GM23338 (cell line): ENCODE results near the gene CACNA1F. TPM values are rescaled to one million over a fixed set of nuclear protein-coding genes. Genes with fewer than 3 reads are reported as not detected.

Source experiments
- ATAC-seq: fragments of 200-7000 bp; cut with Tn5 transposase; 3 replicates; pipeline ENCODE4 v1.9.1; 2020
- DNase-seq: peaks from one replicate; pipeline ENCODE4 v3.0.0-alpha.2; 2015; ENCODE audit warnings: low spot score
- H2AFZ ChIP-seq: fragments of 200-600 bp; sonication (generic); 2 replicates; pipeline ENCODE4 v1.8.0; 2016; ENCODE audit warnings: antibody characterized with exemption, mild to moderate bottlenecking, moderate library complexity
- H3F3A ChIP-seq: fragments of 200-600 bp; sonication (generic); replicated peaks from 2 replicates; pipeline ENCODE4 v1.8.0; 2017; ENCODE audit warnings: antibody characterized with exemption, mixed run types, low read depth
- H3K27ac ChIP-seq: fragments of 200-600 bp; sonication (generic); 2 replicates; pipeline ENCODE4 v1.6.1; 2016; ENCODE audit warnings: low read depth
- H3K27me3 ChIP-seq: fragments of 200-600 bp; sonication (generic); 2 replicates; pipeline ENCODE4 v1.8.0; 2016; ENCODE audit warnings: mild to moderate bottlenecking, mixed run types, moderate library complexity; ENCODE audit not compliant: insufficient read depth
- H3K36me3 ChIP-seq: fragments of 200-600 bp; sonication (generic); 2 replicates; pipeline ENCODE4 v1.8.0; 2016; ENCODE audit warnings: mild to moderate bottlenecking; ENCODE audit not compliant: insufficient read depth
- H3K4me1 ChIP-seq: fragments of 200-600 bp; sonication (generic); 2 replicates; pipeline ENCODE4 v1.8.0; 2016; ENCODE audit warnings: mild to moderate bottlenecking, moderate library complexity; ENCODE audit not compliant: insufficient read depth
- H3K4me2 ChIP-seq: fragments of 200-600 bp; sonication (generic); 2 replicates; pipeline ENCODE4 v1.7.1; 2017; ENCODE audit warnings: mixed run types
- H3K4me3 ChIP-seq: fragments of 200-600 bp; sonication (generic); 2 replicates; pipeline ENCODE4 v1.6.1; 2016; ENCODE audit warnings: mixed run types
- H3K79me2 ChIP-seq: fragments of 200-600 bp; sonication (generic); replicated peaks from 2 replicates; pipeline ENCODE4 v1.8.0; 2017; ENCODE audit warnings: mild to moderate bottlenecking; ENCODE audit not compliant: insufficient read depth
- H3K9me2 ChIP-seq: fragments of 200-600 bp; sonication (generic); 2 replicates; pipeline ENCODE4 v1.8.0; 2017; ENCODE audit not compliant: insufficient read depth
- H4K20me1 ChIP-seq: fragments of 200-600 bp; sonication (generic); replicated peaks from 2 replicates; pipeline ENCODE4 v1.8.0; 2017; ENCODE audit warnings: mild to moderate bottlenecking; ENCODE audit not compliant: insufficient read depth
- H3K27ac Mint-ChIP-seq: 2 replicates; pipeline ENCODE4 v1.8.0; 2020; ENCODE audit warnings: inconsistent platforms, mild to moderate bottlenecking, moderate library complexity, mixed read lengths
- H3K27me3 Mint-ChIP-seq: 3 replicates; pipeline ENCODE4 v1.8.0; 2022; ENCODE audit warnings: low read depth, mild to moderate bottlenecking, moderate library complexity, mixed read lengths, inconsistent platforms; ENCODE audit not compliant: insufficient read depth, poor library complexity
- H3K36me3 Mint-ChIP-seq: 3 replicates; pipeline ENCODE4 v1.8.0; 2021; ENCODE audit warnings: low read depth, mild to moderate bottlenecking, inconsistent platforms, moderate library complexity, mixed read lengths
- H3K4me1 Mint-ChIP-seq: 3 replicates; pipeline ENCODE4 v1.8.0; 2020; ENCODE audit warnings: mild to moderate bottlenecking, inconsistent platforms, mixed read lengths
- H3K4me3 Mint-ChIP-seq: 3 replicates; pipeline ENCODE4 v1.8.0; 2021; ENCODE audit warnings: moderate library complexity, mild to moderate bottlenecking, inconsistent platforms, mixed read lengths
- H3K9me3 Mint-ChIP-seq: 3 replicates; pipeline ENCODE4 v1.8.0; 2020; ENCODE audit warnings: moderate library complexity, mild to moderate bottlenecking, inconsistent platforms, mixed read lengths
- CTCF ChIP-seq, 2 experiments: fragments of 200-600 bp in 1 of 2; sonication (generic) in 1 of 2; conservative IDR thresholded peaks; 2 replicates each; pipeline versions ENCODE4 v1.5.1 to v1.6.1; 2016 to 2017; ENCODE audit warnings: antibody characterized with exemption in 2 of 2, low read depth in 2 of 2, mild to moderate bottlenecking in 2 of 2, moderate library complexity in 1 of 2
- POLR2AphosphoS5 ChIP-seq: IDR thresholded peaks from 2 replicates; pipeline ENCODE4 v1.6.1; 2016; ENCODE audit warnings: antibody characterized with exemption, low read depth
- ZNF114 ChIP-seq: fragments of 250-450 bp; sonication (Bioruptor Pico); IDR thresholded peaks from 2 replicates; pipeline ENCODE4 v1.5.0; 2020; ENCODE audit warnings: mild to moderate bottlenecking, moderate library complexity
- ZNF331 ChIP-seq: fragments of 250-450 bp; sonication (Bioruptor Pico); IDR thresholded peaks from 2 replicates; pipeline ENCODE4 v1.5.0; 2020; ENCODE audit warnings: low read depth, mild to moderate bottlenecking, moderate library complexity
- ZNF462 ChIP-seq: fragments of 250-450 bp; sonication (Bioruptor Pico); IDR thresholded peaks from 2 replicates; pipeline ENCODE4 v1.5.0; 2020; ENCODE audit warnings: mild to moderate bottlenecking, moderate library complexity
- polyA plus RNA-seq: library from polyadenylated mRNA; unstranded; fragments of >200 nt; fragmentation: Nextera tagmentation; extraction: Ambion mirVana; gene quantifications from 2 replicates; pipeline ENCODE4 v1.2.1, GENCODE V29; 2016
- total RNA-seq: library from RNA; depleted of rRNA; stranded (reverse); fragments of >200 nt; shearing (Covaris generic); gene quantifications from 2 replicates; pipeline ENCODE4 v1.2.3, GENCODE V29; 2014
- TF ChIP-seq, protein P1 (sequence below): IDR thresholded peaks from one replicate; pipeline ENCODE4 v1.6.1; 2018; ENCODE audit warnings: antibody characterized with exemption; ENCODE audit not compliant: unreplicated experiment

Gene CACNA1F
- total and polyA plus RNA-seq, 2 experiments from 2014 or later = 0.44 to 0.90 TPM

DNA sequence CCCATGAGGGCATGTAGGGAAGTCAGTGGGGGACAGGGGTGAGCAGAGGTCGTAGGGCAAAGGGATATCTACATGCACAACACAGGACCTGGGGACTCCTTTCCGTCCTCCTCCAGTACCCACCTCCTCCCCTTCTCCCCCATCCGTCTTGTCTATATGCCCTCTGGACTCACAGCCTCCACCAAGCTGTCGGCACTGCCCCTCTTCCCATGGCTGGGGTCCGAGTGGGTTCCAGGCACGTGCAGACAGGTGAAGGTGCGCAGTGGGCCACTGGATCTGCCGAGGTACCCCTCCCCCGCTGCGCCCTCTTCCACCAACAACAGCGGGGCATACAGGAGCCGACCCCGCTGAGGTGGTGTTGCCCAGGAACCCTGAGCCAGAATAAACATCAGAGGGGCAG, 27.7 kb downstream of the CACNA1F start (continued):
- TF ChIP-seq, protein P1, sequence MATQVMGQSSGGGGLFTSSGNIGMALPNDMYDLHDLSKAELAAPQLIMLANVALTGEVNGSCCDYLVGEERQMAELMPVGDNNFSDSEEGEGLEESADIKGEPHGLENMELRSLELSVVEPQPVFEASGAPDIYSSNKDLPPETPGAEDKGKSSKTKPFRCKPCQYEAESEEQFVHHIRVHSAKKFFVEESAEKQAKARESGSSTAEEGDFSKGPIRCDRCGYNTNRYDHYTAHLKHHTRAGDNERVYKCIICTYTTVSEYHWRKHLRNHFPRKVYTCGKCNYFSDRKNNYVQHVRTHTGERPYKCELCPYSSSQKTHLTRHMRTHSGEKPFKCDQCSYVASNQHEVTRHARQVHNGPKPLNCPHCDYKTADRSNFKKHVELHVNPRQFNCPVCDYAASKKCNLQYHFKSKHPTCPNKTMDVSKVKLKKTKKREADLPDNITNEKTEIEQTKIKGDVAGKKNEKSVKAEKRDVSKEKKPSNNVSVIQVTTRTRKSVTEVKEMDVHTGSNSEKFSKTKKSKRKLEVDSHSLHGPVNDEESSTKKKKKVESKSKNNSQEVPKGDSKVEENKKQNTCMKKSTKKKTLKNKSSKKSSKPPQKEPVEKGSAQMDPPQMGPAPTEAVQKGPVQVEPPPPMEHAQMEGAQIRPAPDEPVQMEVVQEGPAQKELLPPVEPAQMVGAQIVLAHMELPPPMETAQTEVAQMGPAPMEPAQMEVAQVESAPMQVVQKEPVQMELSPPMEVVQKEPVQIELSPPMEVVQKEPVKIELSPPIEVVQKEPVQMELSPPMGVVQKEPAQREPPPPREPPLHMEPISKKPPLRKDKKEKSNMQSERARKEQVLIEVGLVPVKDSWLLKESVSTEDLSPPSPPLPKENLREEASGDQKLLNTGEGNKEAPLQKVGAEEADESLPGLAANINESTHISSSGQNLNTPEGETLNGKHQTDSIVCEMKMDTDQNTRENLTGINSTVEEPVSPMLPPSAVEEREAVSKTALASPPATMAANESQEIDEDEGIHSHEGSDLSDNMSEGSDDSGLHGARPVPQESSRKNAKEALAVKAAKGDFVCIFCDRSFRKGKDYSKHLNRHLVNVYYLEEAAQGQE = no peak

GRCh38 chrX:49204709-49205108, 28.4 kb downstream of the CACNA1F start:
- Histone ChIP-seq H3K9me2 (no peaks in the 10 kb centered on the region), H2AFZ (no peak overlapping the region), H4K20me1 (no peaks in the 10 kb centered on the region), H3K79me2 (no peaks in the 10 kb centered on the region), H3K36me3 (no peaks in the 10 kb centered on the region), H3K27me3 (no peaks in the 10 kb centered on the region), H3K4me3 (no peak overlapping the region), H3F3A (no peaks in the 10 kb centered on the region), H3K4me1 (no peaks in the 10 kb centered on the region; the same call in 1 of the 2 replicates), H3K4me2 (no peak overlapping the region), H3K27ac (no peak overlapping the region)
- Mint-ChIP-seq H3K9me3 (no peaks in the 10 kb centered on the region), H3K4me3 (no peak overlapping the region), H3K36me3 (no peaks in the 10 kb centered on the region), H3K27me3 (peaks cover 6% of the 10 kb centered on the region), H3K27ac (no peak overlapping the region), H3K4me1 (peaks cover 3% of the 10 kb centered on the region; the same call in 2 of the 3 replicates)
- peak; percentile 16 to 29; a peak in 3 of 4 replicates for TF ChIP-seq CTCF (conservative IDR thresholded peaks at IDR 0.05; ENCODE audit: low read depth in 2 of 2)
- TF ChIP-seq ZNF114 (CRISPR knock-in tag) = no peak
- ATAC-seq (no peak), DNase-seq (peak; percentile 12)

DNA sequence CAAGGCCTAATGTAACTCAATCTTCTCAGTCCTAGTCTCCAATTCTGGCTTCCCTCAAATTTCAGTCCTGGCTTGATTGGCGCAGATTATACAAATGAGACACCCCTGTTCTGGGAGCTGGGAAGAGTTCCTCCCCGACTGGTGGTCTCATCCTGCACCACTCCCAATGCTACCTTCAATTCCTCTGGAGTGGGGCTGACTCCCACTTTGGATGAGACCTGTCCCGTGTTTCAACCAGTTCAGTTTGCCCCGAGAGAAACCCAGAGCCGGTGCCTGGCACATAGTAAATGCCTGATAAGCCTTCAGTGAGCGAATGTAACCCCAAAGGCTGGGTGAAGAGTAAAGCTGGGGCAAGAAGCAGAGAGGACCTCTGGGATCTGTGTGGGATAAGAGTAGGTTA, 29.1 kb downstream of the CACNA1F start:
- Histone ChIP-seq H3K27ac (no peak overlapping the region), H3K79me2 (no peaks in the 10 kb centered on the region), H4K20me1 (no peaks in the 10 kb centered on the region), H3K36me3 (no peaks in the 10 kb centered on the region), H3K4me1 (no peaks in the 10 kb centered on the region), H3K27me3 (no peaks in the 10 kb centered on the region), H3K9me2 (no peaks in the 10 kb centered on the region), H3K4me2 (no peak overlapping the region), H2AFZ (no peak overlapping the region), H3F3A (no peaks in the 10 kb centered on the region), H3K4me3 (no peak overlapping the region)
- no peak for ATAC-seq
- Mint-ChIP-seq H3K4me1 (peaks cover 4% of the 10 kb centered on the region), H3K27ac (no peak overlapping the region), H3K9me3 (no peaks in the 10 kb centered on the region), H3K4me3 (no peak overlapping the region), H3K27me3 (peaks cover 6% of the 10 kb centered on the region), H3K36me3 (no peaks in the 10 kb centered on the region)
- no peak for DNase-seq
- TF ChIP-seq POLR2AphosphoS5 = no peak
- no peak for TF ChIP-seq CTCF (conservative IDR thresholded peaks at IDR 0.05; ENCODE audit: low read depth in 2 of 2)
- TF ChIP-seq ZNF331 (CRISPR knock-in tag) = no peak
- no peak for TF ChIP-seq ZNF462 (CRISPR knock-in tag)
